GM21576 (cell line): ENCODE results near the gene AFAP1L2.
"Not testable (repeated sequence)": the region's sequence is repeated elsewhere in the genome, so short reads cannot be mapped to it uniquely, and the experiment has no call there.

Experiments
- ATAC-seq: cut with Tn5 transposase; IDR thresholded peaks from one replicate; pipeline ENCODE4 v1.9.1; 2021; ENCODE audit warnings: mild to moderate bottlenecking, moderate library complexity; ENCODE audit not compliant: unreplicated experiment

The AFAP1L2 gene

DNA sequence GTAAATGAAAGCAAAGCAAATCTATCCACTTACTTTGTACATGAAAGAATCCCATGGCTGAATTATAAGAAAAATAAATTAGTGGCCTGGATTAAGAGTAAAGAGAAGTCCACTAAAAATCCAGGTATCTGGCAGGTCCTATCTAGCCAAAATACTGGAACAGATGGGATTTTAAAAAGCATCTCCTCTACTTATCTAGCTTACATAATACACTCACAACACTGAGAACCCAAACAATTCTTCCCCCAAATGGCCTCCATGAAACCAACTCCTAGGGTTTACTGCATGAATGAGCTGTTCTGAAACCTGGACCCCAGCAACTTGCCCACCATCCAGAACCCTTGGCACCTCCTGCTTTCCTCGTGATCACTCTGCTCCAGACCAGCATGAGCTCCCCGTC, 61.3 kb downstream of the AFAP1L2 start:
- no peak for ATAC-seq

DNA sequence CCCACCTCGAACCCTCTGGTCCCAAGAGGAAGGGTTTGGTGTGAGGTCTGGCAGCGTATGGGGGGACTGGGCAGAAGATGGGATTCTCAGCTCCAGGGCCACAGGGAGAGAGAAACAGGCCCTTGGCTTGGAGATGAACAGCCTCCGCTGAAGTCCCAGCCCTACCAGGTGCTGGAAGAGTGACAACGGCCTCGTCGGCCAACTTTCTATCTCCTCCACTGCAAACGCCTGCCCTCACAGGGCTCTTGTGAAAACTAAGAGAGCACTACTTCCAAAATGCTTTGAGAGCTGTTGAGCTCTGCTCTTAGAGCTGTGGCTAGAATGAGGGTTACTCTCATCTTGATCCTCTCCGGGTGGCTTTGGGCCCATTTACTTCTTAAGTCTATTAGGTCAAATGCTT, 63.5 kb downstream of the AFAP1L2 start:
- no peak for ATAC-seq

DNA sequence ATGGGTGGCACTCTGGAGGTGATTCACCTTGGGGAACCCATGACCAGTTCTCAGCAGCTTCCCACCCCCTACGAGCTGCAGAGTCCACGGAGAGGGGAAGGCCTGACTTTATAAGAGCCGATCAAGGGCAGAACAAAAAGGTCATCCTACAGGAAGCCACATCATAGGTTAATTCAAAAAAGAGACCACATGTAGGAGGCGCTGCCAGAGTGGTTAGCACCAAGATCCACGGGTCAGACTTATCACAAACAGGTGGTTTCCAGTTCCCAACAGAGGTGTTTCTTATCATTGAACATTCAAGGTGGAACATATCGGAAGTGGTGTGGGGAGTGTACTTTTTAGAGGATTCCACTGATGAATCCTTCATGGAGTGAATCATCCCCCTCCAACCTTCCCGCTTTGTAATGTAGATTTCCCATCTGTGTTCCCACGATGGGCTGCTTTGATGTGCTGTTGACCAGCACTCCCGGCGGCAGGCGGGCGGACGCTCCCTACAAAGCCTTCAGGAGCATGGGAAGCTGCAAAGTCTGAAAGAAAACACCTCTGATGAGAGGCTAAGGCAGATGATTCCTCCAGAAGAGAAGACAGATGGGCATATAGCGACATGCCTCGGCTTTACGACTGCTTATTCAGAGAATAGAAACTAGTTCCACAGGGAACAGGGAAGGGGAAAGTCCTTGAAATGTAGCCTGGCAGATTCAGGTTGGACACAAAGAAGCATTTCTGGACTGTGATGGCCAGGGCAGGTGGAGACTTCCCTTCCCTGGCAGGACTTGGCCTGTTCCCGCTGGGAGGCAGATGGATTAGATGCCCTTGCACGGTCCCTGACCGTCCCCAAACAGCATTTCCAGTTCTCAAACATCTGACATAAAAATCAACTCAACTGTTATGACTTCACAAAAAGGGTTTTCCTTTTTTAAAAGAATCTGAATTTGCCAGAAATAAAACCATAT, 66.5 kb downstream of the AFAP1L2 start:
- no peak for ATAC-seq

DNA sequence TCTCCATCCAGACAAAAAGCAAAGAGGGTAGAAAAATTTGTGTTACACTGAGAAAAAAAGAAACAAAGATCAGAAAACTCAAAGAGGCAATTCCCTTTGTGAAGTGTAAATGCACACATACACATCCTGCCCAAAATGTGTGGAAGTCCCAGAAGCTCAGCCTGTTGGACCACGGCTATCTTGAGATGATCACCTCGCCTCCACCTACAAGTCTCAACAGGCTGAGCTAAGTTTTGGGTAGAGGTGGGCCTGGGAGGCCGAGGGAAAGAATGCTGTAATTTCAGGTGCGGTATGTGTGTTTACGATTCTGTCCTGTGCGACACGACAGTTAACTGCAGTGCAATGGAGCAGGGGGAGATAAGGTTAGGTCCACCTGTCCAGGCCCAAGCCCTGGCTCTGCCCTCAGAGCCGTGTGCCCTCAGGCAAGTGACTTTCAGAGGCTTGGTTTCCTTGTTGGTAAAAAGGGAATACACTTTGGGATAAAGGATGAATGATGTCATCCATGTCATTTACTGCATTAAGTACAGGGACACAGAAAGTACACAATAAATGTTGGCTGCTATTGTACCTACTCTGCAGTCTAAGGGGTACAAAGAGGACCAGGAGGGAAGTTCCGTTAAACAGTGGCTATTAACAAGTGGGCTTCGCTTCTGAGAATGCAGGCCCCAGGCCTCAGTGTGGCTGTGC, 67.3 kb downstream of the AFAP1L2 start:
- ATAC-seq = no peak

DNA sequence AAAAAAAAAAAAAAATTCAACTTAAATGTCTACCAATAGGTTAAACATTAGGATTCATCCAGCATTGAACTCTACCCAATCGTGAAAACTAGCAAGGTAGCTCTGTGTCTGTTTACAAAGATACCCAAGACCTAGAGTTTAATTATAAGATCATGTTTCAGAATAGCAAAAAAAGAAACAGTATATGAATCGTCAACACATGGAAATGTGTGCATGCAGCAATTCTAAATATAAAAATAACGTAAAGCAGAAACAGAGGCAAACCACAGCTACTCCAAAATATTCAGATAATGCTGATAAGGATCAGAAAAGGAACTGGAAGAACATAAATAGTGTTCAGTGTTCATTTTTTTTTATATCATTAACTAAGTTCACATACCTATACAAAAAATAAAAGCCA, 68.7 kb downstream of the AFAP1L2 start:
- ATAC-seq = no peak

DNA sequence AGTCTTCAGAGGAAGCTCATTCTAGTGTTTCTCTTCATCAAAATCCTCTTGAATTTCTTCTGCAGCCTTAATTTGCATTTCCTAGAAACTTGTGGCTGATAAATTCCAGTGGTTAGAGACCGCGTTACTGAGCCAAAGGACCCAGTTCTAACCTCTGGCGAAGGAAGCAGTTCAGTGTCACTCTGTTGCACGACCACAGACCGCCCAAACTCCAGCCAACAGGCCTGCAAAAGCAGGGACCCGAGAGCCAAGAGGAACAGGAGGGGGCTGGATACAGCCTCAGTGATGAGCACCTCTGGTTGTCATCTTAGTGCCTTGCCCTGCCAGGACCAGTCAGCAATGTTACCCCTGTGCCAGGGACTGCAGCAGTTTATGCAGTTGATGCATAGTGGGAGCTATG, 70.0 kb downstream of the AFAP1L2 start:
- no peak for ATAC-seq

DNA sequence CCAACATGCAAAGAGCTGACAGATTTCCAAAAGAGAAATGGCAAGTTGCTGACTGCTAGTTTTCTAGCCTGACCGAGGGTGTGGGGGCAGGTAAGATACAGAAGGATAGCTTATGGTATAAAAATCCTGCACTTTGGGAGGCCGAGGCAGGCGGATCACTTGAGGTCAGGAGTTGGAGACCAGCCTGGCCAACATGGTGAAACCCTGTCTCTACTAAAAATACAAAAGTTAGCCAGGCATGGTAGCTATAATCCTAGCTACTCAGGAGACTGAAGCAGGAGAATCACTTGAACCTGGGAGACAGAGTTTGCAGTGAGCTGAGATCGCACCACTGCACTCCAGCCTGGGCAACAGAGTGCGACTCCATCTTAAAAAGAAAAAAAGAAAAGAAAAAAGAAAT, 70.9 kb downstream of the AFAP1L2 start:
- ATAC-seq = not testable (repeated sequence)

DNA sequence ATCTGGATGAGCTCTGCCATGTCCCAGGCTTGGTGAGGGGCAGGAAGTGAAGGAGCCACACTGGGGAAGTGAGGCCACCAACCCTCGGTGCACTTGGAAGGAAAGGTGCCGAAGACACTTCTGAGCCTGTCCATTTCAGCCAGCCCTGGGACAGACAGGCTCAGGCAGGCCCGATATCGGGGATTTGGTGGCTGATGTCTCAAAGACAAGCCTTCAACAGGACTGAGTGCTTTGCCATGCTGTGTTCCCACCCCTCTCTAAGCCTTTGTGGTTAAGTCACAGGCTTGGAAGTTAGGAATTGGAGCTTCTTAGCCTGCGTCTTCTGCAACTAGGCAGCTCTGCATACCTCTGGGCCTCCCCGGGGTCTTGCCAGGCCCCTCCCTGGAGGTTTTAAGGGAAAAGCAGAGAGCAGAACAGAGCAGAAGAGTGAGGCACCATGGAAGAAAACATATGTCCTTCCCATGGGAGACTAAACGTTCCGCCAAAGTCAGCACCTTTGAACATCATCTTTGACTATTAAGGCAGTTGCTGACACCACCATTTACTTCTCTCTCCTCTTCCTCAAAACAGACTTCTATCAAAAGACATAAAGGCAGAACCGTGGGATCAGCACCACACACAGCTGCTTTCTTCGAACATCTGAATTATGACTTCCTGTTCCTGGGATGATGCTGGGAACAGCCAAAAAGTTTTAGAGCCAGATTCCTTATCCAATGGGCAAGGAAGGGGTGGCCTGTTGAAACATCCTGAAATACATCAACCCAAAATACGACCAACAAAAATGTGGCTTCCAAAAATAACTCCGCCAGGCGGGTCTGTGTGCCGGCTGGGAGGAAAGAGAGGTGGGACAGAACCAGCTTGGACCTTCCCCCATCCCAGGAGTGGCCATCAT, 71.8 kb downstream of the AFAP1L2 start:
- no peak for ATAC-seq

DNA sequence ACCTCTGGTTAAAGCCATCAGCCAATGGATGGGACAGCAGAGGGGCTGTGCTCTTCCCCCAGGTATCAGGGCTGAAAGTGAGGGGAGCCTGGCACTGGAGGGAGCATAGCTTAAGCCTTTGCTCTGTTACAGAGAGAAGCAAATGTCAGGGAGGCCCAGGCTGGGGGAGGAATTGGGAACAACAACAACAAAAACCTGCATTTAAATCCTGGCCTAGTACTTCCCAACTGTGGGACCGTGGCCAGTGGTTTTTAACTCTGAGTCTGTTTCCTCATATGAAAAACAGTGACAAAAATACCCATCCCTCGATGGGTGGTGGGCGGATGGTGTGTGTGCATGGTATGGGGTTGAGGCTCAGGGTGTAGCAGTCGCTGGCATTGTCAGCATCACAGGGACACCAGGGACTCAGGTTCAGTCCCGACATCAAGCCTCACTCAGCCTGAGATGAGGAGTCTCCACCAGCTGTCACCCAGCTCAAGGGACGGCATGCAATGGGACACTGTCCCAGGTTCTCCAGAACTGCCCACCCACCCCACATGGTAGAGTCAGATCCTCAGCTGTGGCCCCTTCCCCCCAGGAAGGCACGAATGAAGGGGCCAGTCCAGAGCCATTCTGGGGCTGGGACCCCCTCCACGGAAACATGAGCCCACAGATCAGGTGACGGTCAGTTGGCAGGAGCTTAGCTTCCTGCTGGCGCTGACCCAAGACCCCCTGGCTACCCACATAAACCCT, 74.5 kb downstream of the AFAP1L2 start:
- ATAC-seq = no peak

DNA sequence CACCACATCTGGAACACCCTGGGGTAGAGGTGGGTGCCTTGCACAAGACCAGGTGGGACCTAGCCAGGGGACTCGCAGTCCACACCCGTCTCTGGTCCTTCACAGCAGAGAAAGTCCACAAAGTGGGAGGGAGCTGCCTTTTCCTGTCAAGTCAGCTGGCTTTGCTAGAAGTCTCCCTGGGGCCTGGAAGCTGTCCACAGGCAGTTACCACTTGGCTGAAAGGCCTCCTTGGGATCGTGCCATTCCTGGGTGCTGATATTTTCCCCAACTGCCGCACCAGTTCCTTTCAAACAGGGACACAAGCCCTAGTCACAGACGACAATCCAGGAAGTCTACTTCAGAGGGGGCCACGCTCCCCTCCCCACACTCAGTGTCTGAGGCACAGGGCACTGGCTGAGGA, 75.4 kb downstream of the AFAP1L2 start:
- no peak for ATAC-seq

DNA sequence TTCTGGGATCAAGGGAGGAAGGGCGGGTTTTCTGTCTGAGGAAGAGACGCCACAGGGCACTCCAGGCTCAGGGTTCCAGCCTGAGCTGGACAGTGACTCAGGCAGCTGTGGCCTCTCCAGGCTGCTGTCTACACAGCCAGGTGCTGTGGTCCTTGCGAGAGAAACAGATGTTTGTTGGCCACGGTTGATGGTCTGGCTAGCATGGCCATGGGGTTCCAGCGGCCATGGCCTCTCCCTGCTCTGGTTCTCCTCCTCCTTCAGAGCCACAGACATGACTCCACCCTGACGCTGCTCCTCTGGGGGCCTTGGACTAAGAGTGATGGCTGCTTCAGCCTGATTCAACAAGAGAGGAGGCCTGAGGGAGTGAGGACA, 75.9 kb downstream of the AFAP1L2 start:
- ATAC-seq = no peak

DNA sequence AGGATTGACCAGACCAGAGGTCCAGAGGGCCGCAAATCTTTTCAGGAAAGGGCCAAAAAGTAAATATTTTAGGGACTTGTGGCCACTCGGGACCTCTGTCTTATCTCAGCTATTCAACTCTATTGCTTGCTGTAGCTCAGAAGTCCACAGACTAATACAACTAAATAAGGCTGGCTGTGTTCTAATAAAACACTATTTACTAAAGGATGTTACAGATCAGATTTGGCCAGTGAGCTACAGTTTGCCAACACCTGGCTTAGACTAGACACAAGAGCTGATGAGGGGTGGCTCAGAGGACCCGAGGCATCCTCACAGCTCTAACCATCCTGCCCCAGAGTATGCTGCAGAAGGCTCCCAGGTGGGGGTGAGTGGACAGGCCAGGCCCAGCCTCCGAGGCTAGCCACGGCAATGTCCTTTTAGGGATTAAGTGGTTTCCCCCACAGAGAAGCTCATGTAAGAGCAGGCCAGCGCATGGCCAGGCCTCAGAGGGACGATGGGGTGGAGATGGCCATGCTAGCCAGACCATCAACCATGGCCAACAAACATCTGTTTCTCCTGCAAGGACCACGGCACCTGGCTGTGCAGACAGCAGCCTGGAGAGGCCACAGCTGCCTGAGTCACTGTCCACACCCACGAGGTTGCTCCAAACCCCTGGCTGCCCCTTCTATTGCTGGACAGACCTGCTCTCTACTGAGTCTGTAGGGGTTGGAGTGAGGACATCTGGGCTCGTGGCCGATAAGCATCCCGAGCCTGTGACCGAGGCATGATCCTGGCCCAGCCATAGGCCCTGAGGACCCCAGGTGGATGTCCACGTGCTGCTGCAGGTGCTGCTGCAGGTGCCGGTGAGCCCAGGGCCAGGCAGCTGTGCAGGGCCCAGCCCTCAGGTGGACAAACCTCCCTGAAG, 76.5 kb downstream of the AFAP1L2 start:
- ATAC-seq = no peak

DNA sequence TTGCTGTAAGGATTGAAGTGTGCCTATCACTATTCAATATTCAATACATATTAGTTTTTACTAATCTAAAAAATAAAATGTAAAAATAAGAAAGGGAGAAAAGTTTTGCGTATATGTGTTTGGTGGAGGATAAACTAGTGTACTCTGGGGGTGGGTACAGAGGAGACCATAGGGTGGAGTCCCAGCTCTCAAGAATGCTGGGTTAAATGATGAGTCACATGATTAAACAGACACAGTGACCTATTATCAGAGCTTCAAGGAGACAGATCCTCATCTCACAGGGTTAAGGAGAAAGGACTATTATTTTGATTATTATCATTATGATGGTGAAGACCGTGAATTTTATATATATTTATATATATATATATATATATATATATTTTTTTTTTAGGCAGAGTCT, 77.5 kb downstream of the AFAP1L2 start:
- ATAC-seq = no peak

DNA sequence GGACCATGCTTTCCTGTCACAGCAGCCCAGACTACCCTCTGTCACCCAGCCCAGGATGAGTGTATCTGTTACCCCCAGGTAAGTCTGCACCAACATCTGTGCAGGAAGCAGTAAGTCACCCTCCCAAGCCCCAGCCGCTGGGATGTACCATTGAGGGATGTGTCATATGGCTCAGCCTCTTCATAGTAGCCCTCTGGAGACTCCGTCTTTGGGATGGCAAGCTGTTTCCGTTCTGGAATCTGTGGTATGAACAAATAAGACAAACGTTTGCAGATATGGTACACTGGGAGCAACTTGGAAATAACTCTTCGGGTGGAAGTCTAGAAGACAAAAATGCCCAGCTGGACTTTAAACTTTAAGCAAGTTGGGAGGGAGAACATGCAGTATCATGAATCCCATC, 81.3 kb downstream of the AFAP1L2 start:
- ATAC-seq = no peak

DNA sequence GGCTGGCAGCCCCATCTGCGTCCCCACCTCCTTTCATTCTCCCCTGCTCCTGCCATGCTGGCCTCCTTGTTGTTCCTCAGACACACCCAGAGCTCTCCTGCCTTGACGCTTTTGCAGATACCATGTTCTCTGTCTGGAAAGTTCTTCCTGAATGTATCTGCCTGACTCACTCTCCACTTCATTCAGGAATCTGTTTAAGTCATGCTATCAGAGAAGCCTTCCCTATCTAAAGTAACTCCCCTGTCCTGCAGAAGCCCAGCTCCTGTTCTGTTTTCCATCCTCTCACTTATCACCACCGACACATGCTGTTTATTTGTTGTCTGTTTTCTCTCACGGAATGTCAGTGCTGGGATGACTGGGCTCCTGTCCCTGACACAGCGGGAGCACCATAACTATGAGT, 82.0 kb downstream of the AFAP1L2 start:
- ATAC-seq = no peak

DNA sequence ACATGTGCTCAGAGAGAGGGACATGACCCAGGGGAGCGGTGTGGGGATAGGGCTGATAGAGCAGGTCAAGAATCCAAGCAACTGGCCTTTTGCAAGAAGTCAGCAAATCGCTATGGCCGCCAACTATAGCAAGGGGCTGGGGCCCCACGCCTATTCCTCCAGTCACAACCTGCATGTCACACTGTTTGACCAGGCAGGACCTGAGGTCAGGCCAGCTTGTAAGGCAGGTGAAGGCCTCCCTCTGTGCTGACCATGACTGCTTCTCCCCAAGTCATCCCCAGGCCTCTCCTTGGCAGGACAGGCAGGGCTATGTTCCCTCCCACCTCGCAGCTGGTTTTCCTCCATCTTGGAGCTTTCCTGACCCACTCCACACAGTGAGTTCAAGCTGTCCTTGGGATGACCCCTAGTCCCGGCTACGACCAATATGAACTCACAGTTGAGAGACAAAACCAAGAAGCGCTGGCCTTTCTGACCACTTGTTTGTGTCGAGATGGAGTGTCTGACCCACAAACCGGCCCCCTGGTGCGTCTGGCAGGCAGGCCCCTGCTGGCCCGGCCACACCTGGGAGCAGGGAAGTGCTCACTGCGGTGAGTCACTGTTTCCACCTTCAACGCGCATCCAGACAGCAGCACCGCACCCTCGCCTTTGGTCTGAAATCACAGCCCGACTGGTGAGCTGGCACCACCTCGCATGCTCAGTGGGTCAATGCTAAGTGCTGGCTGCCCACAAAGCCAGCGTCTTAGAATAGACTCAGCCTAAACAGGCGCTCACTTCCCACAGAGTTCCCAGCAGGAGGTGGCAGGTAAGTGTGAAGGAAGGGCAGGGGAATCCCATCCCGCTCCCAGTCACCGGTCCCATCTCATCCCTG, 83.8 kb downstream of the AFAP1L2 start:
- ATAC-seq = no peak

DNA sequence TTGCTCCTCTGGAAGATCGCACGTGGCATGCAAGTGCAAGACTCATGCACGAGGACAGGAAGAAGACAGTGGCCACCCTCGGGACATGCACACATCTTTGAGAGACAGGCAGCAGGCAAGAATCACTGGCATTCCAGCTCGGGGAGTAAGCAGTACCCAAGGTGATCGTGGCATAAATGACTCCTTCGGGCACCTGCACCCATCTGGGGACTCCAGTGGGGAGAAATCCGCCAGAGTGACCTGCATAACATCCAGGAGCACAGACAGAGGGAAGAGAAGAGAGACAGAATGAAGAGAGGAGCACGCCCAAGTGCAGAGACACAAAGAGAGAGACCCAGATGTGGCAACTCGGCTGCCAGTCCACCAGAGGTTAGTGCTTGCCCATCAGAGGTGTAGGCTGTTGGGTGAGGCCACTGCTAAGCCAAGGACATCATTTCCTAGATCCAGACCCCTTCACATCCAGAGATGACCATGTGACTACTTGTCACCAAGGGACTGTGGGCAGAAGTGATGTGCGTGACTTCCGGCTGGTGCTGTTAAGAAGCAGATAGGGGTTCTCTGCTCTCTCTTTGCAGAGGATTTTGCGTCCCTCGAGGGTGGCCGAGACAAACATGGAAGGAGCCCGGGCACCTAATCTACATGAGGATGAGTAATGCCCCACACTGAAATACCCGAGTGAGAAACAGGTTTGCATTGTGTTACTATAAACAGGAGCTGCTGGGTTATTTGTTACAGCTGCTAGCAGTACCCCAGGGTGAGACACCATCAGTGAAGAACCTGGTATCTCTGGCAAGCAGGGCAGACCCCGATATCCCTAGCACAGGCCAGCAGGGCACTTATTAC, 84.7 kb downstream of the AFAP1L2 start:
- ATAC-seq = no peak

DNA sequence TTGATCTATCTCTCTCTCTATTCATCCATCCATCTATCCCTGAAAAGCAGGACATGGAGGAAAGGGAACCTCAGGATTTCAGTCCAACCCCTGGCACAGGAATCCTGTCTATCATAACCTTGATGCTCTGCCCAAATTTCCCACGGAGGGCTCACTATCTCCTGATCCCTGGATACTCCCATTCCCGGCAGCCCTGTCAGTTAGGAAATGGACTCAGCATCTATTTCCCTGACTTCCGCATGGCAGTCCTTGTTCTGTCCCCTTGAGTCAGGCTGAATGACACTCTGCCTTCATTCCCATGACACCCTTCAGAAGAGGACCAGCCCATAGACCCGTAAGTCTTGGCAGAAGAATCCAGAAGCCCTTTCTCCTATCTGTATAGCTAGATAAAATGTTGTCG, 87.6 kb downstream of the AFAP1L2 start:
- ATAC-seq = no peak
